SK-N-MC (cell line): ENCODE data around the gene ATAD3C.

Source experiments
- EZH2 ChIP-seq: fragments of 200-600 bp; sonication (generic); IDR thresholded peaks from one replicate; pipeline ENCODE4 v1.6.1; 2017; ENCODE audit warnings: antibody characterized with exemption
- POLR2AphosphoS5 ChIP-seq: IDR thresholded peaks from 2 replicates; pipeline ENCODE4 v1.6.1; 2012; ENCODE audit warnings: mild to moderate bottlenecking, low read depth, low read length, borderline replicate concordance

DNA sequence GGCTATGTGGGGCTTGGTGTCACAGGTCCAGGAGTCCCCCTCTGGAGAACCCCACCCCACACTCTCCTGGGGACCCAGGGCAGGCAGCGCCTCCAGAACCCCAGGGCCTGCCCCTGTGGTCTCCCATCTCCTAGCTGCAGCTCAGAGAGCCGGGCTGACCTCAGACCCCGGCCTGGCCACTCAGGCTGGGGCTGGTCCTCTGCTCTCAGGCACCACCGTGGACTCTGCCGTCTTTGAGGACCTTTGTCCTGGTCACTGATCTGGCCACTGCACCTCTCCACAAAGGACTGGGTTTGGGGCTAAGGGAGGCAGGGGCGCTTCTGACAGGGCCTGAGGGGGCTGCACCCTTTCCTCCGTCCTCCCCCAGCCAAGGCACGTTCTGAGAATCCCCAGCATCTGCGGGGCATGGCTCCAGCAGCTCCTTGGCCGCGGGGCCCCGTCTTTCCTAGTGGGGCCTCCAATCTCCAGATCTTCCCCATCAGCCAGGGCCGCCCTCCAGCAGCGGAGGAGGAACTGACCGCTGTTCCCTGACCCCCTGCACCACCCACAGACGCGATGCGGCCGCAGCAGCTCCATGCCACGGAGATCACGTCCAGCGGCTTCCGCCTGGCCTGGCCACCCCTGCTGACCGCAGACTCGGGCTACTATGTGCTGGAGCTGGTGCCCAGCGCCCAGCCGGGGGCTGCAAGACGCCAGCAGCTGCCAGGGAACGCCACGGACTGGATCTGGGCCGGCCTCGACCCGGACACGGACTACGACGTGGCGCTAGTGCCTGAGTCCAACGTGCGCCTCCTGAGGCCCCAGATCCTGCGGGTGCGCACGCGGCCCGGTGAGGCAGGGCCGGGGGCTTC, 10.7 kb upstream of the ATAD3C start:
- no peak for TF ChIP-seq POLR2AphosphoS5
- no peak for TF ChIP-seq EZH2
